HG03432 (cell line): ENCODE measurements around the gene DOK3.

Experiments
- ATAC-seq: cut with Tn5 transposase; IDR thresholded peaks from one replicate; pipeline ENCODE4 v1.9.1; 2021; ENCODE audit warnings: mild to moderate bottlenecking, moderate library complexity; ENCODE audit not compliant: unreplicated experiment

The DOK3 gene

DNA sequence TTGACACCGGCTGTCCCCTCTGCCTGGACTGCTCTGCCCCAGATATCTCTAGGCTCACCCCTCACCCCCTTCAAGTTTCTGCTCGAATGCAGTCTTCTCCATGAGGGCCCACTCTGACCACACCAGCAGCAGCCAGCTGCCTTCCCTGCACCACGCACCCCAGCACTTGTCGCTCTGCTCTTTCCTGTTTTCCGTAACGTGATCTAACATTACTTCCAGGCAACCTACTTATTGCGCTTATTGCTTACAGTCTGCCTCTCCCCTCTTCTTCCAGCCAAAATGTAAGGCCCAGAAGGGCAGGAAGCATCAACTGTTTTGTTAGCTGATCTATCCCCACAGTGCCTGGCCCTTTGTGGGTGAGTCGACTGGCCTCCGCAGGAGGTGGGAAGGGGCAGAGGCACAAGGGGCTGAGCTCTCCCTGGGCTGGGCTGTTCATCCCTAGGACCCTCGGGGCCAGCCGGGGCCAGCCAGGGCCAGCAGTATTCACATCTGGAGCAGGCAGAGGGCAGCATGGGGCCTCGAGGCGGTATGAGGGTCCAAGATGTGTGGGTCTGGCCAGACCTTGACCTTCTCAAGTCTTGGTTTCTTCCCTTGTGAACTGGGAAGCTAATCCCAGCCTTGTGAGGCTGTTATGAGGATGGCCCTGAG, 24.6 kb downstream of the DOK3 start:
- ATAC-seq = no peak

- ATAC-seq = no peak
These were observed 25.4 kb downstream of the DOK3 start for GRCh38 chr5:177483994-177484901.

DNA sequence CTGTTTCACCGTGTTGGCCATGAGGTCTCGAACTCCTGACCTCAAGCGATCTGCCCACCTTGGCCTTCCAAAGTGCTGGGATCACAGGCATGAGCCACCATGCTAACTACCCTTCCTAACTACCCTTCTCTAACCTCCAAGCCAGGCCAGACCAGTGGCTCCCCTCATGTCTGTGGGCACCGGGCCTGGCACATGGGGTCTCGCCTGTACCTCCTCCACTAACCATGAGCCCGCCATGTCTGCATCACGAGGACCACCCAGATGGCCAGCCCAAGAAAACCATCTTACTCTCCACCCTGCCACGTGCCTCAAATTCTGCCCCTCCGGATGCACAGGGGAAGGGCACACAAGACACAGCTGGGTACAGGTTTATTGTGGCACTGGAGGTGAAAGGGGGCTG, 26.6 kb downstream of the DOK3 start:
- no peak for ATAC-seq

DNA sequence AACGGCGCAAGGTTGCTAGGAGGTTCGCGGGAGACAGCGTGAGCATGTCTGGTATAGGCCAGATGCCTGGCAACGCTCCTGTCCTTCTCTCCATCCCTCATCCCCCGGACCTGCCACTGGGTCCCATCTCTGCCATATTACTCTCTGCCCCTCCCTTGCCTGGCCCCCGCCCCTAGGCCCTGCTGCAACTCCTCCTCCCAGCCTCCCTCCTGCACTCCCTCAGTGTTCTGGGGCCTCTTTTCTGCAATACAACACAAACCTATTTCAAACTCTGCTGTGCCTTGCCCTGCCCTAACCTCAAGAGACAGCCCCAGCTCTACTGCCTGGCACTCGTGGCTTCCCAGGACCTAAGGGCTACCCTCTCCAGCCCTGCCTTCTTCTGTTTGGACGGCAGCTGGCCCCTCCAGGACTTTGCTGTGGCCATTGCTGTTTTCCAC, 27.2 kb downstream of the DOK3 start:
- ATAC-seq = no peak

GRCh38 chr5:177479774-177480173, 29.9 kb downstream of the DOK3 start:
- no peak for ATAC-seq

DNA sequence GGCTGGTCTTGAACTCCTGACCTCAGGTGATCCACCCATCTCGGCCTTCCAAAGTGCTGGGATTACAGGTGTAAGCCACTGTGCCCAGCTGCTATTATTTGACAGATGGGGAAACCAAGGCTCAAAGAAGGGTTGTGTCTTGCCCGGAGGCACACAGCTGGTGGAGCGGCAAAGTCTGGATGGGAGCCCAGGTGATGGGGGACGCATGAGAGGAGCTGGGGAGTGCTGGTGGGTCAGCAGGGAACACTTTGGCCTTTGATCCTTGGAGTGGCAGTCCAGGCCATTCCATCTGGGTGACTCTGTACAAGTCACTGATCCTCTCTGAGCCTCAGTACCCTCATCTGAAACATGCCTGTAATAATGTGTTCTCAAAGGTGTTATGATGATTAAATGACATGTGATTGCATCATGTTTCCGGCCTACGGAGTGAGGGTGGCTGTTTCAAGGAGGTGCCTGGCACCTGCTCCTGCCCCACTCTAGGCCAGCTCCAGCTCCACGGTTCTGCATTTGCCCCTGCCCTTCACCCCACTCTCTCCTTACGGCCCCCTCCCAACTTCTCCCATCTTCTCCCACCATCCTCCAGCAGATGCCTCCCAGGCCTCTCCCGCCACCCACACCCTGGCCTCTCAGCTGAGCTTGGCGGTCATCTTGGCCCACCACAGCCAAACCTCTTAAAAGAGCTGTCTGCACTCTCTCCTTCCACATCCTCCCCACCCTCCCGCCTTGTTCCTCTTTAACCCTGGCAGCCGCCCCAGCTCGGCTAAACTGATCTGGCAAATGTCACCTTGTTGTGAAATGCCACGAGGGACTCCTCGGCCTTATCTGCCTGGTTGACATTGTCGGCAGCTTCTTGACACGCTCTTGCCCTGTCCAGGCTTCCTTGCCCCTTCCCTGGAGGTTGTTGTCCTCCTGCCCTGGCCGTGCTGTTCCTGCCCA, 30.6 kb downstream of the DOK3 start:
- ATAC-seq = no peak

DNA sequence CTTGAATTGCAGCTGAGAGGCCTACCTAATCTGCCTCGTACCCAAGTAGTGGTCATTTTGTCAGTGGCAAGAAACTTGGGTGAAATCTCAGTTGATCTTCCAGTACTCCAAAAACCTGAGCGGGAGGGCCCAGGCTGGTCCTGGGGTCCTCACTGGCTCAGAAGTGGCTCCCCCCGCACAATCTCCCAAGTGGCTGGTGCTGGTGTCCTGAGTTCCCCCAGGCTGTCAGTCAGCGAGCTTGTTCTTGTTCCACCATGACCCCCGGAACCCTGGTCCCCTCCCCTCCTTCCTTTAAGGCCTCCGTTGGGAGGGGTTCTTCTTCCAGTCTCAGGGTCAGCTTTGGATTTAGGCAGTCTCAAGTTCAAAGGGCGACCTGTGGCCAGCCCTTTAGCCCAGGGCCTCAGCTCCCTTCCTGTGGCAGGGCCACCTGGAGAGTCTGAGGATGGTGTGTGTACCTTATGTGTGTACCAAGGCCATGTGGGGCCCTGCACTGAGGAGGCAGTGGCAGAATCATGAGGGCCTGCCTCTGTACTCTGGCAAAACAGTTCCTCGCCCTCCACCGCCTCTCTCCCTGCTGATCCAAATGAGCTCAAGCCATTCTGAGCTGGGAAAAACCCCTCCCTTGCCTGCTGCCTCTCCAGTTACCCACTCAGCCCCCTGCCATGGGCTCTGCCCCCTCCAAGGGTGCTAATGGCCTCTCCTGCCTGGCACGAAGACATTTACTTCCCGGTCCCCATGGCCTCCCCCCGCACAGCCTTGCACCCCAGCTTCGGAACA, 31.7 kb downstream of the DOK3 start:
- no peak for ATAC-seq

DNA sequence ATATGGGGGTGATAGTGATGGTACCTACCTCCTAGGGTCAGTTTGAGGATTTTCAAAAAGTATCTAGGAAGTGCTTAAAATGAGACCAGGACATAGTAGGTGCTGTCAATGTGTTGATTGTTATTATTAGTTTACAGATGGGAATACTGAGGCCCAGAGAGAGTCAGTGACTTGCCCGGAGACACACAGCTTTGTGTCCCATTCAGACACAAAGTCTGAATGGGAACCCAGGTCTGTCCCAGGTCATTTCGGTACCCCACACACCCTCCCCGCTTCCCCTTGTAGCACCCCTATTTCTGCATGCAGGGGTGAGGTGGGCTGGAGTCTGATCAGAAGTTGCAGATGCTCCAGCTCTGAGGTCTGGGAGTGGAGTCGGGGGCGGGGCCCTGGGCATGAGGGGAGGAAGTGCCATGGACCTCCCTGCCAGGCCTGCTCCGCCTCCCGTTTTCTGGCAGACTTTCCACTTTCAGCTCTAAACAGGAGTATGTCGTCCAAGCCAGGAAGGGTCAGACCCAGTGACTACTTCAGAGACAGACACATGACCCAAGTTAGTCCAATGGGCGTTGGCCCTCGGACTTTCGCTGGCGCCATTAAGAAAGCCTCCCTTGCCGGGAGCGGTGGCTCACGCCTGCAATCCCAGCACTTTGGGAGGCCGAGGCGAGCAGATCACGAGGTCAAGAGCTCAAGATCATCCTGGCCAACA, 32.9 kb downstream of the DOK3 start:
- ATAC-seq = no peak

DNA sequence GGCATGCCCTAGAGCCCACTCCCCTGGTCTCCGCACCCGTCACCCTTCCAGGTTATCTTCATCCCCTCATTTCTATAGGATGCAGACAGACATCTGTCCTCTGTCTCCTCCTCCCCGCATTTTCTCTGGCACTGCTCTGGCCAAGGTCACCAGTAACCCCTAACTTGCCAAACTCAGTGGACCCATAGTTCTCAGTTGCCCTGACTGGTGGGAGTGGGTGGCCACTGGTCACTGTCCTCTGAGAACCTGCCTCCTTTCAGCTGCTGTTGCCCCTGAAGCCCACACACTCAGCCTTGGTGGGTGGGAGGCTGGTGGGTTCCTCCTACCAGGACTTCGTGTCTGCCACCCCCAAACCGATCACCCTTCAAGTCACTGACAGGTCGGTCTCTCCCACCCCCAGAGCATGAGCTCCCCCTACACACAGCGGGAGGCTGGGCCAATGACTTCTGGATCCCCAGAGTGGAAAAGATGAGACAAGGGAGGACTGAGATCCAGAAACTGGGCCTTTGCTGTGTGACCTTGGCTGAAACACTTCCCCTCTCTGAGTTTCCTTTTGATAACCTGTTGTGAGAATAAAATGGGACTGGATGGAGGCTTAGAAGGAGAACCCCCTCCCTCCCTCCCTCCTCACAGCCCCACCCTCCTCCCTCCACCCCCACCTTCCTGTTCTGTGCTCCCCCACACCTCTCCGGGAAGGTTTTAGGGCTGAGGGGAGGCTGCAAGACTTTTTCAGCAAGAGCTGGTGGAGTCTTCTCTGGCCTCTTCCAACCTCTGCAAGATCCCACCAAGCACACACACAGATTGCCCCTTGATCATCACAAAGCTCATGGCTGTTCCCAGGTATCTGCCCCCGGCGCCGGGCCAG, 33.8 kb downstream of the DOK3 start:
- no peak for ATAC-seq

DNA sequence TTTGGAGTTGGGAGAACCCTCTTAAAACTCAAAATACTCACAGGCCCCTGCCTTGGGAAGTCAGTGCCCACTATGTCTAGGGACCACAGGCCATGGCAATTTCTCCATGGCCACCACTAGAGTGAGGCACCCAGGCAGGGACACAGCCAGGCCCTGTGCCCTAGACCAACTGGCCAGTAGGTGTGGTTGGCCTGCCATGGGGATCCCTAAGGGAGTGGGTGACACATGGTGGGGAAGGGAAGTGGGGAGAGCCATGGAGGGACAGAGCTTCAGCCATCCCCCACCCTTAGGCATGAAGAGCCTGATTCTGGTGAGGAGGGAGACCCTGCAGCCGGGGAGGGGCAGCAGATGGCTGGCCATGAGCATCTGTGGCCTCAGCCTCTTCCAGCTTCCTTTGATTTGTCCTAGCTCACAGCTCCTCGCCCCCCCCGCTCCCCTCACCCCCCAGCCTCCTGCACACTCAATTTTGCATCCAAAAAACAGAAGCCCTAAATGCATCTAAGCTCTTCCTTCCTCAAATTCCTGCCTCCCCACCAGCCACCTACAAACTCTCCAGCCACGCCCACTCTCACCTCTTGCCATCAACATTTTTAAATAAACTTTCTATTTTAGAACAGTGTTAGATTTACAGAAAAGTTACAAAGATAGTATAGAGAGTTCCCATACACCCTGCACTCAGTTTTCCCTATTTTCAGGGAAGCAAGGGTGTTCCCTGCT, 34.6 kb downstream of the DOK3 start:
- no peak for ATAC-seq

DNA sequence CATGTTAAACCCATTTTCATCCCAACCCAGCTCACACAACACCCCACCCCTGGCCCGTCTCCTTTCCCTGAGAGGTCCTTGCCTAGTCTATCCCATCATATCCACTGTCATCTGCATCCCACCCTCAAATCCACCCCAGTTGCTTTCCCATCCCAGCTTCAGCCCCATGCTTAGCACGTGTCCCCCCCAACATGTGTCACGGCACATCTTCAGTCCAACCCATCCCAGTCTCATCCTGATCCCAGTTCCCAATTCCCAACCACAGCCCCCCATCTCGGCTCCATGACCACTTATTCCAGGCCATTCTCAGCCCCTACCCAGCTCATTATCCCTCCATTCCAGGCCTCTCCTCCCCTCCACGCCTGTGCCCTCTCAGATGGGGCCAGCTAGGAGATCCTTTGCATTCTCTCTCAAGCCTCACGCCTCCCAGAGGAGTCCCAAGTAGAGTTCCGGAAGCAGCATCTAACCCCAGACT, 35.6 kb downstream of the DOK3 start:
- no peak for ATAC-seq

- ATAC-seq = no peak
These were observed 36.1 kb downstream of the DOK3 start, which contains the start of gene DBN1 for GRCh38 chr5:177473443-177474001. Gene DBN1, minus strand, starts transcription at chr5:177473634. Its CDS starts 113 bp downstream, at chr5:177473521.

DNA sequence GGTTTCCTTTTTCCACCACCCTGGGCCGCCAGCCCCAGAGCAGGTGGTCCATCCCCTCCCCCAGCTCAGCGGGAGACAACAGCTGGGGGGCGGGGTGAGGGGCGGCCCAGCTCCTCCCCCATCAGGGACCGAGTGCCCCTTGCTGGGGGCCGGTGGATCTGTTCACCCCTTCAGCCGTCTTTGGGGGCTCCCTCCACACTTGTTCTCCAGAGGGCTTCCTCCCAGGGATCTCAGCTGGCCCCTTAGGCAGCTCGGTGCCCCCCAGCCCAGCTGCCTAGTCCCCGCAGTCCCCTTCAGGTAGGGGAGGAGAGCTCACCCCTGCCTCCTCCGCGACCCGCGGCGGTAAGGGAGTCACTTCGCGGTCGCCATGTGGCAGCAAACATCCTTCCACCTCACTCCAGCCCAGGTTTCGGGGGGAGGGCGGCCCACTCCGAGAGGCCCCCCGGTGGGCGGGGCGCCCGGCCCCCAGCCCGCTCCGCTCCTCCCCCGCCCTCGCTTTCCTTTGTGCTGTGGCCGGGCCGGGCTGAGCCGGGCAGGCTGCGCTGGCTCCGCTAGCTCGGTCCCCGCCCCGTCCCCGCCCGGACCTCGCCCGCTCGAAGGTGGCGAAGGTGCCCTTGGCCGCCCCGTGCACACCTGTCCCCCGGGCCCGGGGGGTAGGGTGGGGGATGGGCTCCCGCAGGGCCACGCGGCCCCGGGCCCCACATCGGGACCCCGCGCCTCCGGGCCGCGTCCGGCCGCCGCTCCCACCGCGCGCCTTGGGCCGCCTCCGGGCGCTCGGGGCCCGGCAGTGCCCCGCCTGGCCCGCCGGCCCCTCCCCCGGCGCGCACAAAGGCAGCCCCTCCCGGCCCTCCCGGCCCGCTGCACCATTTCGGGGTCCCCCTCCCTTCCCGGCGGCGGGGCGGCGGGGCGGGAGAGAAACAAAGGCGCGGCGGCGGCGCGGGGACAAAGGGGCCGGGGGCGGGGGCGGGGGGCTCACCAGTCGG, 36.9 kb downstream of the DOK3 start:
- ATAC-seq = peak; percentile 39

- ATAC-seq = no peak
These were observed 37.8 kb downstream of the DOK3 start for GRCh38 chr5:177471610-177472356.

DNA sequence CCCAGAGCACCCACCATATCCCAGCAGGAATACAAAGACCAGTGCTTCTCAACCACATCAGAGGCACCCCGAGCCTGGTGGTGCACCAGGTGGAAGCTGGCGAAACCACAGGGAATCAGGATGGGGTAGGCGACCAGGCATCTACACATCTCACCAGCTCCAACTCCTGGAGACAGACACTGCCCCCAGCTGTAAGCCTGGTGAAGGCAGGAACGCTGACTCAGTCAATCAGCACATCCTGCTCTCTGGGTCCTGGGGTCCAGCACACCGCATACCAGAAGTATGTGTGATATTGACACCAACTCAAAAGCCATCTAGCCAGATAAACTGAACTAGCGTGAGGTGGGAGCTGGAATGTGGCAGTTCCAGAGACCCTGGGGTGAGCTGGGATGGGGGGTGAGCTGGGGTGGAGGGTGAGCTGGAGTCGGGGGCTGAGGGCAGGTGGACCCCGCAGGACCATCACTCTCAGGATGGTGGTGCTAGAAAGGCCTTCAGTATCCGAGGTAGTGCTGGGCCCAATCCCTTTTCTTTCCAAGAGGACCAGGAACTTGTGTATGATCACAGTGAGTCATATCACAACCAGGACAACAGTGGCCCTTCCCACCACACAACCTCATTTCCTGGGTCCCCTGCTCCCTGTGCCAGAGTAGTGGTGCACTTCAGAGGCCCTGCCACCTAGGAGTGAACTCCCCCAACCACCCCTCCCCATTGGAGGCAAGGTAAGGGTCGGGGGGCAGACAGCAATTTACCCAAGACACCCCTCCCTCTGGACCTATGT, 38.7 kb downstream of the DOK3 start:
- ATAC-seq = no peak
